Keratinocyte (primary cell): ENCODE data around the gene SRGAP3. TPM values are rescaled to one million over a fixed set of nuclear protein-coding genes. Genes with fewer than 3 reads are reported as not detected.

Experiments
- DNase-seq: peaks from one replicate; pipeline ENCODE4 v3.0.0-alpha.2; 2011; ENCODE audit warnings: low read depth, missing footprints, low spot score
- FAIRE-seq: peaks from 2 replicates; lab custom pipeline; 2011; peaks lifted over from hg19 to GRCh38; lab: Jason Lieb, UNC
- H2AFZ ChIP-seq: 2 replicates; pipeline ENCODE4 v1.6.0; 2012; ENCODE audit warnings: low read length, control low read depth, inconsistent platforms; ENCODE audit not compliant: control insufficient read depth
- H3K27ac ChIP-seq: 2 replicates; pipeline ENCODE4 v1.5.1; 2011; ENCODE audit warnings: low read length; ENCODE audit not compliant: control insufficient read depth, insufficient read depth
- H3K27me3 ChIP-seq: 3 replicates; pipeline ENCODE4 v1.6.0; 2011; ENCODE audit warnings: low read length; ENCODE audit not compliant: control insufficient read depth, insufficient read depth; ENCODE audit errors: extremely low read depth
- H3K36me3 ChIP-seq, 2 experiments: 2 replicates in 1 of 2; 3 replicates in 1 of 2; pipeline ENCODE4 v1.5.1; 2011; ENCODE audit warnings: low read length in 2 of 2, mild to moderate bottlenecking in 1 of 2; ENCODE audit not compliant: control insufficient read depth in 2 of 2, insufficient read depth in 2 of 2; ENCODE audit errors: extremely low read depth in 1 of 2
- H3K4me1 ChIP-seq: 3 replicates; pipeline ENCODE4 v1.5.1; 2011; ENCODE audit warnings: low read length; ENCODE audit not compliant: control insufficient read depth, insufficient read depth; ENCODE audit errors: extremely low read depth
- H3K4me2 ChIP-seq: 3 replicates; pipeline ENCODE4 v1.6.0; 2011; ENCODE audit warnings: low read depth, low read length; ENCODE audit not compliant: control insufficient read depth, insufficient read depth; ENCODE audit errors: extremely low read depth
- H3K4me3 ChIP-seq, 3 experiments: fragments of 200-600 bp in 1 of 3; sonication (generic) in 1 of 3; 2 replicates in 2 of 3; 3 replicates in 1 of 3; pipeline ENCODE4 v1.5.1; 2011 to 2016; ENCODE audit warnings: low read length in 3 of 3, mild to moderate bottlenecking in 3 of 3, control low read depth in 2 of 3, inconsistent platforms in 1 of 3, low read depth in 1 of 3, mixed read lengths in 1 of 3, mixed run types in 1 of 3, moderate library complexity in 1 of 3; ENCODE audit not compliant: control insufficient read depth in 2 of 3, insufficient read depth in 2 of 3; ENCODE audit errors: extremely low read depth in 1 of 3
- H3K79me2 ChIP-seq: 2 replicates; pipeline ENCODE4 v1.6.0; 2012; ENCODE audit warnings: low read length; ENCODE audit not compliant: control insufficient read depth, insufficient read depth
- H3K9ac ChIP-seq: 3 replicates; pipeline ENCODE4 v1.6.0; 2011; ENCODE audit warnings: low read length; ENCODE audit not compliant: control insufficient read depth, insufficient read depth; ENCODE audit errors: extremely low read depth
- H3K9me1 ChIP-seq: 3 replicates; pipeline ENCODE4 v1.6.0; 2011; ENCODE audit warnings: low read length; ENCODE audit not compliant: control insufficient read depth, insufficient read depth; ENCODE audit errors: extremely low read depth
- H3K9me3 ChIP-seq: 2 replicates; pipeline ENCODE4 v1.5.1; 2012; ENCODE audit warnings: low read depth, low read length; ENCODE audit not compliant: control insufficient read depth
- H4K20me1 ChIP-seq: 3 replicates; pipeline ENCODE4 v1.6.0; 2011; ENCODE audit warnings: low read length; ENCODE audit not compliant: control insufficient read depth, insufficient read depth; ENCODE audit errors: extremely low read depth
- CTCF ChIP-seq, 3 experiments: IDR thresholded peaks in 1 of 3; conservative IDR thresholded peaks in 1 of 3; optimal IDR thresholded peaks in 1 of 3; 2 replicates in 2 of 3; 3 replicates in 1 of 3; pipeline versions ENCODE3 to v1.5.1; 2011; ENCODE audit warnings: low read length in 3 of 3, mild to moderate bottlenecking in 3 of 3, moderate library complexity in 2 of 3, control low read depth in 1 of 3, inconsistent platforms in 1 of 3; ENCODE audit not compliant: insufficient read depth in 2 of 3; ENCODE audit errors: extremely low read depth in 1 of 3
- EZH2 ChIP-seq: IDR thresholded peaks from one replicate; pipeline ENCODE4 v1.6.1; 2012; ENCODE audit warnings: inconsistent platforms, mild to moderate bottlenecking, low read length, moderate library complexity
- dilution Hi-C: fragments of 300-500 bp; cut with MboI; formaldehyde crosslinking; loops from one replicate; pipeline ENCODE4 v1.7.0; 2020; ENCODE audit warnings: low sequenced_read_pairs; ENCODE audit not compliant: extremely low pct_ligation_motif_present
- polyA plus RNA-seq, 5 experiments: library from polyadenylated mRNA; depleted of rRNA in 3 of 5; stranded (reverse) in 3 of 5; stranded (forward) in 1 of 5; unstranded in 1 of 5; fragments of >200 nt; gene quantifications; 1 replicate in 1 of 5; 2 replicates in 3 of 5; 3 replicates in 1 of 5; pipeline versions ENCODE4 v1.2.1 to v1.2.3, GENCODE V29; 2011 to 2012; ENCODE audit warnings: missing spikeins in 2 of 5, low read depth in 1 of 5, low replicate concordance in 1 of 5

The SRGAP3 gene
- polyA plus RNA-seq, 1 donor (not counting 4 experiments of a cell fraction or from before 2014, with no cell fraction given), result 7.2 TPM

GRCh38 chr3:9239680-9240079 lies 9.8 kb downstream of the SRGAP3 start:
- Histone ChIP-seq H3K9me1 (no peaks in the 10 kb centered on the region), H3K36me3 (peaks cover 2 to 4% of the 10 kb centered on the region in 2 experiments), H3K4me2 (no peak overlapping the region), H3K27me3 (no peaks in the 10 kb centered on the region), H4K20me1 (no peaks in the 10 kb centered on the region), H3K79me2 (peaks cover 38% of the 10 kb centered on the region), H3K9me3 (no peaks in the 10 kb centered on the region), H3K4me1 (peaks cover 1% of the 10 kb centered on the region), H3K4me3 (no peak overlapping the region), H3K9ac (no peak overlapping the region), H3K27ac (no peak overlapping the region), H2AFZ (no peak overlapping the region)
- DNase-seq, result no peak
- no peak for FAIRE-seq
- TF ChIP-seq CTCF (optimal IDR thresholded peaks at IDR 0.05 in 1 of 3, IDR thresholded peaks at IDR 0.05 in 1 of 3, conservative IDR thresholded peaks at IDR 0.05 in 1 of 3; ENCODE audit: extremely low read depth in 1 of 3, insufficient read depth in 2 of 3, low read length in 3 of 3), result no peak
- no peak for TF ChIP-seq EZH2
- dilution Hi-C loops, result no loop called here

- no peaks in the 10 kb centered on the region for H3K4me1 ChIP-seq
- H3K9me1 ChIP-seq, result no peaks in the 10 kb centered on the region
- dilution Hi-C loops, result no loop called here
- H3K27ac ChIP-seq, result no peak overlapping the region
- no peaks in the 10 kb centered on the region for H3K9me3 ChIP-seq
- H3K4me2 ChIP-seq, result no peak overlapping the region
- FAIRE-seq, result no peak
- no peak overlapping the region for H2AFZ ChIP-seq
- no peaks in the 10 kb centered on the region for H3K27me3 ChIP-seq
- H3K4me3 ChIP-seq, result no peak overlapping the region
- DNase-seq, result no peak
- peaks cover 2 to 6% of the 10 kb centered on the region in 2 experiments for H3K36me3 ChIP-seq
- H3K9ac ChIP-seq, result no peak overlapping the region
- peaks cover 41% of the 10 kb centered on the region for H3K79me2 ChIP-seq
- TF ChIP-seq EZH2, result no peak
- TF ChIP-seq CTCF (optimal IDR thresholded peaks at IDR 0.05 in 1 of 3, IDR thresholded peaks at IDR 0.05 in 1 of 3, conservative IDR thresholded peaks at IDR 0.05 in 1 of 3; ENCODE audit: extremely low read depth in 1 of 3, insufficient read depth in 2 of 3, low read length in 3 of 3), result no peak
- no peaks in the 10 kb centered on the region for H4K20me1 ChIP-seq
These were observed 10.6 kb downstream of the SRGAP3 start for GRCh38 chr3:9238721-9239295.
